ENCODE measurements around the gene ALAD.

The ALAD gene

DNA sequence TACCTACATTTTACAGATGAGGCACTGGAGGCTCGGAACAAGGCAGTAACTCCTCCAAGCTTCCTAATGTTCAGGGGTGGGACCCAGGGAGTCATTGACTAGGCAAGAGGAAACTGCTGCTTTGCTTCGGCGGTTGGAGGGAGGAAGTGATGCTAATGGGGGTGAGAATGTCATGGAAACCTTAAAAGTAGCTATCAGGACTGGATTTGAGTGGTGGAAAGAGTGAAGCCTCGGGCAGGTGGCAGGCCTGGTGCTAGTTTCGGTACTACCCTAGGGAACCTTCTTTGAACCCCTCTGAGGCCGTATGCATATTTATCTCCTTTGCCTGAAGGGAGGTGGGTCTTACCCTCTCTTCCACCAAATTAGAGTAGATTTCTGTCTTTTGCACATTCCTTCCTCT lies 50.1 kb downstream of the ALAD start:
- no peaks in the 10 kb centered on the region for H3K9me3 ChIP-seq (ENCODE audit: insufficient read depth, low read depth, low read length)
- H2AFZ ChIP-seq (ENCODE audit: insufficient read depth, low read length, poor library complexity) = no peak overlapping the region
- DNase-seq = no peak
- no peak overlapping the region for H2AK5ac ChIP-seq (ENCODE audit: low read length)
- no peak overlapping the region for H3K14ac ChIP-seq (ENCODE audit: low read length)
- no peak overlapping the region for H2BK12ac ChIP-seq (ENCODE audit: low read length)
- peaks cover 13% of the 10 kb centered on the region for H3K27me3 ChIP-seq (ENCODE audit: insufficient read depth, low read length)
- no peaks in the 10 kb centered on the region for H3K79me1 ChIP-seq (ENCODE audit: low read length)
- no peak overlapping the region for H3K9ac ChIP-seq (ENCODE audit: low read length)
- H3K36me3 ChIP-seq (ENCODE audit: control insufficient read depth in 1 of 2, insufficient read depth in 2 of 2, low read length in 2 of 2) = no peaks in the 10 kb centered on the region
- H3K4me1 ChIP-seq (ENCODE audit: control insufficient read depth in 1 of 2, insufficient read depth in 2 of 2, low read length in 2 of 2) = peaks cover 4 to 5% of the 10 kb centered on the region in 2 experiments
- no peaks in the 10 kb centered on the region for H3K79me2 ChIP-seq (ENCODE audit: control insufficient read depth, insufficient read depth, low read length, poor library complexity)
- no peak overlapping the region for H4K91ac ChIP-seq (ENCODE audit: low read depth, low read length)
- no peak overlapping the region for H2BK5ac ChIP-seq (ENCODE audit: low read depth, low read length, poor library complexity)
- H3K27ac ChIP-seq (ENCODE audit: low read depth, low read length) = no peak overlapping the region
- no peak overlapping the region for H3K4ac ChIP-seq (ENCODE audit: low read depth, low read length)
- H3K4me3 ChIP-seq (ENCODE audit: low read depth, low read length) = no peak overlapping the region
- no peak overlapping the region for H3K23ac ChIP-seq (ENCODE audit: low read length)
- H4K12ac ChIP-seq (ENCODE audit: low read depth, low read length) = no peak overlapping the region
- no peak overlapping the region for H2BK120ac ChIP-seq (ENCODE audit: insufficient read depth, low read length, poor library complexity)
- H4K8ac ChIP-seq (ENCODE audit: low read depth, low read length) = no peak overlapping the region
- WGBS (ENCODE audit: extremely low coverage, insufficient coverage, insufficient read length) = no CpG with 5 or more reads among the region's 6 CpGs
- no peak overlapping the region for H3K4me2 ChIP-seq (ENCODE audit: low read length)
- no peak overlapping the region for H3K18ac ChIP-seq (ENCODE audit: low read length)

- Histone ChIP-seq H2AFZ (ENCODE audit: insufficient read depth, low read length, poor library complexity) (no peak overlapping the region), H3K18ac (ENCODE audit: low read length) (no peak overlapping the region), H3K4ac (ENCODE audit: low read depth, low read length) (no peak overlapping the region), H2BK5ac (ENCODE audit: low read depth, low read length, poor library complexity) (no peak overlapping the region), H2BK12ac (ENCODE audit: low read length) (no peak overlapping the region), H4K12ac (ENCODE audit: low read depth, low read length) (no peak overlapping the region), H3K4me1 (ENCODE audit: control insufficient read depth in 1 of 2, insufficient read depth in 2 of 2, low read length in 2 of 2) (peaks cover 4 to 5% of the 10 kb centered on the region in 2 experiments), H3K9me3 (ENCODE audit: insufficient read depth, low read depth, low read length) (no peaks in the 10 kb centered on the region), H3K36me3 (ENCODE audit: control insufficient read depth in 1 of 2, insufficient read depth in 2 of 2, low read length in 2 of 2) (no peaks in the 10 kb centered on the region), H3K4me3 (ENCODE audit: low read depth, low read length) (no peak overlapping the region), H3K9ac (ENCODE audit: low read length) (no peak overlapping the region), H4K91ac (ENCODE audit: low read depth, low read length) (no peak overlapping the region), H3K4me2 (ENCODE audit: low read length) (peak overlapping the region; percentile 88), H3K14ac (ENCODE audit: low read length) (no peak overlapping the region), H3K27me3 (ENCODE audit: insufficient read depth, low read length) (peaks cover 13% of the 10 kb centered on the region), H3K23ac (ENCODE audit: low read length) (no peak overlapping the region), H2BK120ac (ENCODE audit: insufficient read depth, low read length, poor library complexity) (no peak overlapping the region), H4K8ac (ENCODE audit: low read depth, low read length) (no peak overlapping the region), H3K79me1 (ENCODE audit: low read length) (no peaks in the 10 kb centered on the region), H2AK5ac (ENCODE audit: low read length) (no peak overlapping the region), H3K27ac (ENCODE audit: low read depth, low read length) (no peak overlapping the region), H3K79me2 (ENCODE audit: control insufficient read depth, insufficient read depth, low read length, poor library complexity) (no peaks in the 10 kb centered on the region)
- no CpG with 5 or more reads among the region's 14 CpGs for WGBS (ENCODE audit: extremely low coverage, insufficient coverage, insufficient read length)
- DNase-seq = no peak
Measured at GRCh38 chr9:113350107-113350661, 50.9 kb downstream of the ALAD start.

DNA sequence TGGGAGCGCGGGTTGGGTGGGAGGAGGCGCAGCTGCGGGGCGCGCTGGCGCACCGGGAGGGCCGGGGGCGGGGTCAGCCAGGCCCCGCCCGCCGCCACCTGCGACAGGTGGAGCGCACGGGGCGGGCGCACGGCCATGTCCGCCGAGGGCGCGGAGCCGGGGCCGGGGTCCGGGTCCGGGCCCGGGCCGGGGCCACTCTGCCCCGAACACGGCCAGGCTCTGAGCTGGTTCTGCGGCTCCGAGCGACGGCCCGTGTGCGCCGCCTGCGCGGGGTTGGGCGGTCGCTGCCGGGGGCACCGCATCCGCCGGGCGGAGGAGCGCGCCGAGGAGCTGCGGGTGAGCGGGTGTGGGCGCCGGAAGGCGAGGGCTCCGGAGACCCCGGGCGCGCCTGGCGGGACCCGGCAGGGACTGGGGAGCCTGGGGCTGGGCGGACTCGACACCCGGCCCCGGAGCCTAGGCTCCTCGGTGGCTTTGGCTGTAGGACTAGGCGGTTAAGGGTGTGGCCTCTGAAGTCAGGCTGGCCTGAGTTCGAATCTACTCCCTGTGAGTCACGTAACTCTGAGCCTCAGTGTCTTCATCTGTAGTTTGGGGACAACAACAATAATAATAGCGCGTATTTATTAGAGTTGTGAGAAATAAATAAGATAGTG lies 51.5 kb downstream of the ALAD start, which contains the start of gene BSPRY:
TSS of gene BSPRY (plus strand) at position 97 of the 650 bp plus-strand sequence. CDS start at position 136, 39 bp downstream.
- H2BK120ac ChIP-seq (ENCODE audit: insufficient read depth, low read length, poor library complexity) = no peak within 1 kb of the TSS
- no peak within 1 kb of the TSS for H3K9ac ChIP-seq (ENCODE audit: low read length)
- peak within 1 kb of the TSS; percentile 46 for H3K23ac ChIP-seq (ENCODE audit: low read length)
- H3K4me2 ChIP-seq (ENCODE audit: low read length) = peak within 1 kb of the TSS; percentile 88
- no peak within 1 kb of the TSS for H3K18ac ChIP-seq (ENCODE audit: low read length)
- peak within 1 kb of the TSS; percentile 77 for H3K4me3 ChIP-seq (ENCODE audit: low read depth, low read length)
- peak; percentile 20 to 51 for DNase-seq
- H3K27ac ChIP-seq (ENCODE audit: low read depth, low read length) = no peak within 1 kb of the TSS
- H3K36me3 ChIP-seq (ENCODE audit: control insufficient read depth in 1 of 2, insufficient read depth in 2 of 2, low read length in 2 of 2) = no peaks in the 10 kb centered on the region
- WGBS (ENCODE audit: extremely low coverage, insufficient coverage, insufficient read length) = no CpG with 5 or more reads among the region's 71 CpGs
- no peak within 1 kb of the TSS for H2BK12ac ChIP-seq (ENCODE audit: low read length)
- no peaks in the 10 kb centered on the region for H3K79me1 ChIP-seq (ENCODE audit: low read length)
- no peak within 1 kb of the TSS for H4K91ac ChIP-seq (ENCODE audit: low read depth, low read length)
- no peak within 1 kb of the TSS for H2AK5ac ChIP-seq (ENCODE audit: low read length)
- H3K14ac ChIP-seq (ENCODE audit: low read length) = no peak within 1 kb of the TSS
- H3K27me3 ChIP-seq (ENCODE audit: insufficient read depth, low read length) = peaks cover 13% of the 10 kb centered on the region
- no peak within 1 kb of the TSS for H2BK5ac ChIP-seq (ENCODE audit: low read depth, low read length, poor library complexity)
- H4K8ac ChIP-seq (ENCODE audit: low read depth, low read length) = no peak within 1 kb of the TSS
- H3K4me1 ChIP-seq (ENCODE audit: control insufficient read depth in 1 of 2, insufficient read depth in 2 of 2, low read length in 2 of 2) = peaks cover 4 to 5% of the 10 kb centered on the region in 2 experiments
- no peak within 1 kb of the TSS for H3K4ac ChIP-seq (ENCODE audit: low read depth, low read length)
- no peaks in the 10 kb centered on the region for H3K9me3 ChIP-seq (ENCODE audit: insufficient read depth, low read depth, low read length)
- no peaks in the 10 kb centered on the region for H3K79me2 ChIP-seq (ENCODE audit: control insufficient read depth, insufficient read depth, low read length, poor library complexity)
- peak within 1 kb of the TSS; percentile 87 for H2AFZ ChIP-seq (ENCODE audit: insufficient read depth, low read length, poor library complexity)
- H4K12ac ChIP-seq (ENCODE audit: low read depth, low read length) = no peak within 1 kb of the TSS

DNA sequence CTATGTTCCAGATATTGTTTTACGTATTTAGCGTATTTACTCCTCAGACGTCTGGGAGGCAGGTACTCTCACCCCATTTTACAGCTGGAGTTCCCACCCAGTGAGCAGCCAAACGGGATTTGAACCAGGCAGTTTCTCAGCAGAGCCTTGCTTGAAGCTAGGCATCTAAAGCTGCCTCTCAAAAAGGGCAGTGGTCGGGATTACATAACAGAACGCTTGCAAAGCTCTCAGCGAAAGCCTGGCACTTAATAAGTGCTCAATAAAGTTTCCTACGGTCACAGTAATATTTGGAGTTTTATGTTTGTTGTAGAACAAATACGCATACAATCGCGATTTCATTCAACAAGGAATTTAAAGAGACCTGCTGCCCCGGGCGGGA lies 52.0 kb downstream of the ALAD start:
- no peak for DNase-seq
- WGBS (ENCODE audit: extremely low coverage, insufficient coverage, insufficient read length) = no CpG with 5 or more reads among the region's 13 CpGs

More for the DNA sequence above, 52.0 kb downstream of the ALAD start:
- H3K27me3 ChIP-seq (ENCODE audit: insufficient read depth, low read length) = peaks cover 13% of the 10 kb centered on the region
- H3K79me1 ChIP-seq (ENCODE audit: low read length) = no peaks in the 10 kb centered on the region
- no peak overlapping the region for H2BK12ac ChIP-seq (ENCODE audit: low read length)
- H2AFZ ChIP-seq (ENCODE audit: insufficient read depth, low read length, poor library complexity) = no peak overlapping the region
- H3K14ac ChIP-seq (ENCODE audit: low read length) = no peak overlapping the region
- H3K27ac ChIP-seq (ENCODE audit: low read depth, low read length) = no peak overlapping the region
- peak overlapping the region; percentile 46 for H3K23ac ChIP-seq (ENCODE audit: low read length)
- H3K9me3 ChIP-seq (ENCODE audit: insufficient read depth, low read depth, low read length) = no peaks in the 10 kb centered on the region
- no peak overlapping the region for H4K91ac ChIP-seq (ENCODE audit: low read depth, low read length)
- H3K9ac ChIP-seq (ENCODE audit: low read length) = no peak overlapping the region
- H2BK120ac ChIP-seq (ENCODE audit: insufficient read depth, low read length, poor library complexity) = no peak overlapping the region
- no peak overlapping the region for H3K4me3 ChIP-seq (ENCODE audit: low read depth, low read length)
- H3K4me2 ChIP-seq (ENCODE audit: low read length) = peak overlapping the region; percentile 88
- no peaks in the 10 kb centered on the region for H3K79me2 ChIP-seq (ENCODE audit: control insufficient read depth, insufficient read depth, low read length, poor library complexity)
- H3K36me3 ChIP-seq (ENCODE audit: control insufficient read depth in 1 of 2, insufficient read depth in 2 of 2, low read length in 2 of 2) = no peaks in the 10 kb centered on the region
- no peak overlapping the region for H4K12ac ChIP-seq (ENCODE audit: low read depth, low read length)
- peaks cover 4 to 5% of the 10 kb centered on the region in 2 experiments for H3K4me1 ChIP-seq (ENCODE audit: control insufficient read depth in 1 of 2, insufficient read depth in 2 of 2, low read length in 2 of 2)
- H3K18ac ChIP-seq (ENCODE audit: low read length) = no peak overlapping the region
- H2AK5ac ChIP-seq (ENCODE audit: low read length) = no peak overlapping the region
- no peak overlapping the region for H4K8ac ChIP-seq (ENCODE audit: low read depth, low read length)
- no peak overlapping the region for H3K4ac ChIP-seq (ENCODE audit: low read depth, low read length)
- H2BK5ac ChIP-seq (ENCODE audit: low read depth, low read length, poor library complexity) = no peak overlapping the region
